ENCODE results near the gene CCSAP.

CCSAP gene

GRCh38 chr1:229288516-229288915, 54.3 kb downstream of the CCSAP start:
- no peak for DNase-seq (ENCODE audit: low read depth in 2 of 3, low spot score in 2 of 3)

- no peak for DNase-seq (ENCODE audit: low read depth in 2 of 3, low spot score in 2 of 3)
Measured at GRCh38 chr1:229287267-229287666, 55.6 kb downstream of the CCSAP start.

GRCh38 chr1:229286099-229286766, 56.6 kb downstream of the CCSAP start:
- DNase-seq (ENCODE audit: low read depth in 2 of 3, low spot score in 2 of 3), result no peak

DNA sequence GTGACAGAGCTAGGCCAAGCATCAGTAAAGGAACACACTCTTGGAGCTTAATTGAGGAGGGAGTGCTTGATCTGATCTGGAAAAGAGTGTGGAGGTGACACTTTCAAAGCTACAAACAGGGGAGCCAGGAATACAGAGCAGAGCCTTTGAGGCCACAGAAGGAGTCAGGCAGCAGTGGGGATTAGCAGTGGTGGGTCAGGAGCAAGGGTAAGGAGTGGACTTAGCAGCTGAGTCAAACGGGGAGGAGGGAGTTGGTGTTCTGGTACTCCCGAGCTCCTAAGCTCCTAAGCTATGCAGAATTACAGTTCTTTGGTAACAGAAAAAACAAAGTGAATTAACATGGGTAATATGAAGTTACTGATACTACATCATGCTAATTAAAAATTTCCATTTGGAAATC, 57.4 kb downstream of the CCSAP start:
- no peak for DNase-seq (ENCODE audit: low read depth in 2 of 3, low spot score in 2 of 3)

- DNase-seq (ENCODE audit: low read depth in 2 of 3, low spot score in 2 of 3), result no peak
Measured at GRCh38 chr1:229284887-229285286, 58.0 kb downstream of the CCSAP start.

GRCh38 chr1:229283183-229283611, 59.6 kb downstream of the CCSAP start:
- DNase-seq (ENCODE audit: low read depth in 2 of 3, low spot score in 2 of 3), result no peak

- DNase-seq (ENCODE audit: low read depth in 2 of 3, low spot score in 2 of 3), result no peak
Measured at GRCh38 chr1:229282295-229282823, 60.5 kb downstream of the CCSAP start.

DNA sequence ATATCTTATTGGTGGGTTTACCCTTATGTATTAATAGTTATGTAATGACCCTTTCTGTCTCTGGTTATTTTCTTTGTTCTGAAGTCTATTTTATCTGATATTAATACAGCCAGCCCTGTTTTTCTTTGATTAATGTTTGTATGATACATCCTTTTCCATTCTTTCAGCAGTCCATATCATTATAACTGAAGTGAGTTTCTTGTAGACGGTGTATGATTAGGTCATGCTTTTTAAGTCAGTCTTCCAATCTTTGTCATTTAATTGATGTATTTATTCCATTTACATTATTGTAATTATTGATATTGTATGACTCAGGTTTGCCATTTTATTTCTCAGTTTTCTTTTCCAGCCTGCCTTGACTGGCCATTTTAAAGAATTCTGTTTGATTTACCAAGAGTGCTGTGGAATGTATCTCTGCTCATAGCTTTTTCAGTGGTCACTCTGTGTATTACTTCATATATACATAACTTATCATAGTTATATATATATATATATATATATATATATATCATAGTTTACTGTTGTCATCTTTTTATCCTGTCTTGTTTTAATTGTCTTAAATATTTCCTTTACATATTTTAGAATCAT, 61.4 kb downstream of the CCSAP start:
- DNase-seq (ENCODE audit: low read depth in 2 of 3, low spot score in 2 of 3), result no peak

DNA sequence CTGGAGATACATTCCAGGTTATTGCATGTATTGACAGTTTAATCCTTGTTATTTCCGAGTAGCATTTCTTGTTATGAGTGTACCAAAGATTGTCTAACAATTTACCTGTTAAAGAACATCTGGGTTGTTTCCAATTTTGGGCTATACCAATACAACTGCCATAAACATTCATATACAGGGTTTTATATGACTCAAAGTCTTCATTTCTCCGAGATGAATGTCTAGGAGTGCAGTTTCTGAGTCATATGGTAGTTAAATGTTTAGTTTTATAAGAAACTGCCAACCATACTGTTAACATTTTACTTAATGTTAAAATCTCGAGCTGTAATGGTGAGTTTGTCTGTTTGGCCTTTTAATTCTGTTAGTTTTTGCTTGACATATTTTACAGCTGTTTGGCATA, 61.9 kb downstream of the CCSAP start:
- no peak for DNase-seq (ENCODE audit: low read depth in 2 of 3, low spot score in 2 of 3)

DNA sequence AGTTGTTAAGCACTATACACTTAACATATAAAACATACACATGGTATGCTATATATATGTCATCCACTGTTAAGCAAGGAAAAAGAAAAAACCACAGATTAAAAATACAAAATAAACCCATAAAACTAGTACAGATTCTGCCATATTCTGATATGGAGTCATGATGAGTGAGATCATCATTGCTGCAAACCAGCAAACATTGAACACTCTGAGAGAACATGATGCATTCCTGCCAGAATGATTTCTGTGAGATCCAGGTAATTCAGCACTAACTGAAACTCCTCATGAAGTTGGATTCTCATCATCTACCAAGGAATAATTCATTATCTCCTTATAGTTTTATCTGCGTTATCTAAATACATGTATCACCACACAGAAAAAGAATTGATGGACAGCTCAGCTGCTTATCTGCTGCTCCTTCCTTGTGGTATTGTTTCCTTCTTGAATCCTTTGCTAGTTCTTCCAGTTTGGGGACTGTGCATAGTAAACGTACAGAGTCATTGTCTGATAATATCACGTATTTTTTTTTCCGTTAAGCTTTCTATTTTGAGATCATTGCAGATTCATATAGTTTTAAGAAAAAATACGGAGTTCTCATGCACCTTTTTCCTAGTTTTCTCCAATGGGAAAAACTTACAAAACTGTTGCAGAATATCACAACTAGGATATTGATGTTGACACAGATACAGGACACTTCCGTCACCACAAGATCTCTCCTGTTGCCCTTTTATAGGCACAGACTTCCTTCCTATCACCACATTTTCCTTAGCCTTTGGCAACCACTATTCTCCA, 62.6 kb downstream of the CCSAP start:
- no peak for DNase-seq (ENCODE audit: low read depth in 2 of 3, low spot score in 2 of 3)

- DNase-seq (ENCODE audit: low read depth in 2 of 3, low spot score in 2 of 3), result no peak
Measured at GRCh38 chr1:229279242-229279641, 63.6 kb downstream of the CCSAP start.

- no peak for DNase-seq (ENCODE audit: low read depth in 2 of 3, low spot score in 2 of 3)
Measured at GRCh38 chr1:229278120-229278741, 64.6 kb downstream of the CCSAP start.

DNA sequence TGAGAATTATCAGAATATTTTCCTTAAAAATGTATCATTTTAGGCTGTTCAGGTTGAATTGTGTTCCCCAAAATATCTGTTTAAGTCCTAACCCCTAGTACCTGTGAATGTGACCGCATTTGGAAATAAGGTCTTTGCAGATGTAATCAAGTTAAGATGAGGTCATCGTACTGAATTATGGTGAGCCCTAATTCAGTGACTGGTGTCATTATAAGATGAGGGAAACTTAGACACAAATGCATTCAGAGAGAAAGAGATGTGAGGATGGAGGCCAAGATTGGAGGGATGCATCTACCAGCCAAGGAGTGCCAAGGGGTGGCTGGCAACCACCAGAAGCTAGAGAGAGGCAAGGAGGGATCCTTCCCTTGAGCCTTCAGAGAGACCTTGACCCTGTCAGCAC, 67.8 kb downstream of the CCSAP start:
- DNase-seq (ENCODE audit: low read depth in 2 of 3, low spot score in 2 of 3), result no peak

- DNase-seq (ENCODE audit: low read depth in 2 of 3, low spot score in 2 of 3), result no peak
Measured at GRCh38 chr1:229273507-229274232, 69.2 kb downstream of the CCSAP start.

DNA sequence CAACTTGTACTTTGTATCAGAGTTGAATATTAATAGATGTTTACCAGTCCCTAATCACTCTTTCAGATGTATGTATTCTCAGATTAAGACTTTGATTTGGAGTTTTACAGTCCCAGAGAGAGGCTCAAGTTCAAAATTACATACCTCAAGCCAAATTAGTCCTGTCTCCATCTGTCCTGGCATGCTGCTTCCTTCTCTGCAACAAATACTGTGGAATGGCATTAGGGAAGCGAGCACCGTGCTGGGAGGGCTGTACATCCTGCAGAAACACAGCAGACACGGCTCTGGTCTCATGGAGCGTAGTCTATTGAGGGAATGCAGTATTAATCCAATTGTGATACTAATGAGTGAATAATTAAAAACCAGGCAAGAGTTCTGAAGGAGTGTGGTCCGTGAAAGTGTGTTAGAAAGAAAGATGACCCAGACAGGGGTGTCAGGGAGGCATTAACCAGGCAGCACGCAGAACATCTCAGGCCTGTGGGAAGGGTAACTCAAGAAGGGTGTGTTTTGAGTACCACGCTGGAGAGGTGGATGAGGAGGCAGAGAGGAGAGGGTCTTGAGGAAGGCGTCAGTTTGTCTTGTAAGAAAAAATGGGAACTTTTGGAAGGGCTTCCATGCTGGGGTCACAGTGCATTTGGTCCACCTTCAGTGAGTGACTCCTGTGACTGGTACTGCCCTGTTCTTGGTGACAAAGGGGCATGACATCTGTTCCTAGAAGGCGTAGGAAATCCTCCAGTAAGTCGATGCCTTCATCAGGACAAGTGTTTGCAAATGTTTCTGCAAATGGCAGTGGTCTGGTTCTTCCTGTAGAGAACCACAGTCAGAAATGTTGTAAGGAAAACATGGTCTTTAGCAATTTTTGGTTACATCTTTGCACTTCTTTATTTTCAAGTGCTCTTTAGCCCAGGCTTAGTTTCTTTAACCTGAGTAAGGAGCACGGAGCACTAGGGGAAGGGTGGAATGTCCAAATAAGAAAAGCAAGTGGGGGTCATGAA, 70.4 kb downstream of the CCSAP start:
- DNase-seq (ENCODE audit: low read depth in 2 of 3, low spot score in 2 of 3), result no peak

DNA sequence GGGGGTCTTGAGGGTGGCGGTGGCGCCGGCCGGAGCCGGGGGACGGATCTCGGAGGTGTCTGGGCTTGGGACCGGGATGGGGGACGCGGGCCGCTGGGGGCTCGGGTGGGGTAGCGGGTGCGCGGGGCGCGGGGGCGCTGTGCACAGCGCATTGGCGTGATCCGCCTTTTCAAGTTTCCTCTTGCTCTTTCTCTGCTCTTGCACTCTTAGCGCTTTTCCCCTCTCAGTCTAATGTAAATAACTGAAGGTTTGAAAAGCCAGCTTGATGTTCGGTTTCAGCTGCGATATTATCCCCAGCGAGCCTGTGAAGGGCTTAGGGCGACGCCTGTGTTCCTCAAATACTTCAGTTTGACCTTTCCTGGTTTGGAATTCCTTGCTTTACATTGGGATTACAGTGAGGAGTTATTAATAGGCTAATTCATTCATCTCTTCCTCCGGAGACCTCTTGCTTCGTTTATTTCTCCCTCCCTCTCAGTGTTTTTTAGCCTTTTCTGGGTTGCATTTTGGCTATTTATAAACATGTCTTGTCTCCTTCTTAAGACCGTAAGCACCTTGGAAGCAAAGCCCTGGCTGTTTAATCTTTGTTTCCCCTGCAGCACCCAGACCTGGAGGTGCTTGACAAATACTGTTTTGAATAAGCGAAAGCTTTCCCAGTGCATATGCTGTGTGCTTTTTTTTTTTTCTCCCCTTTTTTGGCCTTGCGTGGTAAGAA, 71.2 kb downstream of the CCSAP start:
- no peak for DNase-seq (ENCODE audit: low read depth in 2 of 3, low spot score in 2 of 3)

Measured in activated CD8-positive, alpha-beta memory T cell treated with anti-CD3 and anti-CD28 coated beads for 48 hours (primary cell).